HG02981 (cell line): Measurements from ENCODE around the gene WWOX.

ENCODE experiments used
- ATAC-seq: cut with Tn5 transposase; IDR thresholded peaks from one replicate; pipeline ENCODE4 v1.9.1; 2021; ENCODE audit warnings: mild to moderate bottlenecking, moderate library complexity; ENCODE audit not compliant: unreplicated experiment

WWOX gene

DNA sequence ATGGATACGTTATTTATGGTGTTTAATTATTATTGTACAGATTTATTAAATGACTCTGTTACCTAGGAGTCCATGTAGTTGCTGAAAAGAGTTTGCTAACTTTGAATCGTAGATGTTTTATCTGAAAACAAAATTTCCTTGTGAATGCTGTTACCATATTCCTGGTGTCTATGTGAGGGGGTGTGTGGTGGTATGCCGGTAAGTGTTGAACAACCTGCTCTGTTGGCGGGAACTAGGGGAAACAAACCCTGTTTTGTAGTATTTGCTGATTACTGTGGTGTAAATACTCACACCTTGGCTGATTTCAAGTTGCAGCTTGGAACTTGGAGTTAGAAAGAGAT, 386.4 kb downstream of the WWOX start:
- ATAC-seq: no peak

DNA sequence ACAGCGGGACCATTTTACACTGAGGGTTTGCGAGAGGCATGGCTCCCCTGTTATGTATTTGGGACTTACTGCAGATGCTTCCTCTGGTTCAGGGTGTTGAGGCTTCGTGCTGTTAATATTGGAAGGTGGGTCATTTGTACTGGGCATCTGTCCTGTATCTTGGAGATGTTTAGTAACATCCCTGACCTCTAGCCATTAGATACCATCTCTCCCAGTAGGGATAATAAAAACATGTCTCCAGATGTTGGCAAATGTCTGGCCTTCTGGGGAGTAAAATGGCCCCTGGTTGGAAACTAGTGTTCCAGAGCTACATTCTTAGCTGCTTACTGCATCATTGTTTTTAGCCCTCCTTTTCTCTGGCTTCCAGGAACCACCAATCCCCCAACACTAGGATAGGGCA, 388.0 kb downstream of the WWOX start:
- ATAC-seq: no peak

GRCh38 chr16:78489072-78489471, 389.6 kb downstream of the WWOX start:
- ATAC-seq: no peak

DNA sequence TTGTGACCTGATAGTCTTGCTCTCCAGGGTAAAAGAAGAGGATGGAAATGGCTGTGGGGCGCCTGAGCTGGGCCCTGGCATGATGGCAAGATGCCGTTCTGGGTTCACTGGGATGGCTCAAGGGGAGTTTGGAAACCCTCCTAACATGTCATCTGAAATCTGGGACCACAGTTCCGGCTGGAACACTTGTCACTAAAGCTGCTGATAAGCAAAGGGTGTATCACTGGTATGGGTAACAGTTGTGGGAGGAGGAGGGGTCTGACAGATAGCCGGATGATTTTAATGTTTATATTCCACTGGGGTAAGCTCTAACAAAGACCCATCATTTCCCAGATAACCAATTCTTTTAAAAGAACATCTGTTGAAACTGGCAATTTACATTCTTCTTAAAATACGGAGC, 390.2 kb downstream of the WWOX start:
- no peak for ATAC-seq

GRCh38 chr16:78490431-78490830, 391.0 kb downstream of the WWOX start:
- ATAC-seq: no peak

DNA sequence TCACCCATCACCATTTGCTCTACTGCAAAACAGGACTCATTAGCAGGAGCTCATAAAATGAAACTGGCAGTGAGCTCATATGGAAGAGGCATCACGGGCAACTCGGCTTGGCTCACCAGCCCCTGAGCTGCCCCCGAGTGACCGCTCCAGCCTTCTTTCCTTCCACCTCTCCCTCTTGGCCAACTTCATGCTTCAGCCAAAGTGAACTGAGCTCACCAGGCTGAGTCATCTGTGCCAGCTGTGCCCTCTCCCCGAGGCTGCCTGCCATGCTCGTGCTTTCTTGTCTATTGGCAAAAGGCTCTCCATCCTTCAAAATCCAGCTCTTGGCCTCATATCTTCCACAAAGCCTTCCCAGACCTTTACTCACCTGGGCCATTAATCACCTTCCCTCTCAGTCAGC, 391.4 kb downstream of the WWOX start:
- ATAC-seq: no peak

DNA sequence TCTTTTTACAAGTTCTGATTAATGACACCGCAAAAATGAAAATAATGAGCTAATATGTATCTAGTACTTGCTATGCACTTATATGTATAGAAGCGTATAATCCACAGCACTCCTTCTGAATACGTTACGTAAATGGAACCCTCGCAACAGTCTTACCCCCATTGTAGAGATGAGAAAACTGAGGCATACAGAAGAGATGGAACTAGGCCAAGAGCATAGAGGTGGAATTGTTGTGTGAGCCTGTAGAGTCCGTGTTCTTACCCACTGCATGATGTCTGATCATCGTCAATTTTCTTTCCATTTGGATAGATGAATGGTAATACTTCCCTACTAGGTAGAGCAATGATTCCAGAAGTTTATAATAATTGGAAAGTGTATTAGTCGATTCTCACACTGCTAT, 394.1 kb downstream of the WWOX start:
- ATAC-seq: no peak

GRCh38 chr16:78494105-78494504, 394.7 kb downstream of the WWOX start:
- ATAC-seq: no peak

GRCh38 chr16:78494674-78495073, 395.2 kb downstream of the WWOX start:
- no peak for ATAC-seq

GRCh38 chr16:78496189-78496588, 396.7 kb downstream of the WWOX start:
- ATAC-seq: no peak

GRCh38 chr16:78499399-78499798, 399.9 kb downstream of the WWOX start:
- no peak for ATAC-seq

GRCh38 chr16:78500659-78501270, 401.3 kb downstream of the WWOX start:
- ATAC-seq: no peak

DNA sequence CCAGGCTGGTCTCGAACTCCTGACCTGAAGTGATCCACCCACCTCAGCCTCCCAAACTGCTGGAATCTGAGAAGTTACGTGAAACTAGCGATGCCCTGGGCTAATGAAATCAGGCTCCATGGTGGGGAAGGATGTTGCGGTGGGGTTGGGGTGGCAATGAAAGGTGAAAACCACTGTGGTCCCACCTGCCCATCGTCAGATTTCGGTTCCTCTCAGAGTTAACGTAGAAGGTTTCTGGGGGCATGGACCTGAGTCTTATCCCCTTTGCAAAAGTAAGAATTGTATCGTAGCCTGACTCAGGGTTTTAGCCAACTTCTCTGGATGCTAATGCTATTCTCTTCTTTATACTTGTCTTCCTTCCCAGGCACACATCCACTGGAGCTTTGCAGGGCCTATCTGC, 402.3 kb downstream of the WWOX start:
- no peak for ATAC-seq

DNA sequence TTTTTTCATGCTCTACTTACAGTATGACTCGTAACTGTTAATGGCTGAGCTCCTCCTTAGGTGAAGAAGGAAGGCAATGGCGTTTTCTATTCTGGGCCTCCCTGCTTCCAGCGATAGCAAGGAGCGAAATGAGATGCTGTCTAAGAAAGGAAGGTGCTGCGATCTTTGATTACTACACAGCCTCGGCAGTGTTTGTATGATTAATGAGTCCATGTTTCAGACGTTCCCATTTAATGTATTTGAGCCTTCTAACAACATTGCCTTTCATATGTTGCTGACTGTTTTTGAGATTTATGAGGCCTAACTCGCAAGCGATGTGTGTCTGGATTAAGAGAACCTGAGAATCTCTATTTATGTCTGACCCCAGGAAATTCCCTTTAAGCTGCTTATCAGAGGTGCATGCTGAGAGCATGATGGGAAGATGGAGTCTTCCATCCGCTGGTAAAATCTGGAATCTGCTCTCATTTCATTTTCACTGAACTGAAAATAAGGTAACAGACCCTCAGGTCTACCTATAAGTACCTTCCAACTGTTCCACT, 403.4 kb downstream of the WWOX start:
- no peak for ATAC-seq

DNA sequence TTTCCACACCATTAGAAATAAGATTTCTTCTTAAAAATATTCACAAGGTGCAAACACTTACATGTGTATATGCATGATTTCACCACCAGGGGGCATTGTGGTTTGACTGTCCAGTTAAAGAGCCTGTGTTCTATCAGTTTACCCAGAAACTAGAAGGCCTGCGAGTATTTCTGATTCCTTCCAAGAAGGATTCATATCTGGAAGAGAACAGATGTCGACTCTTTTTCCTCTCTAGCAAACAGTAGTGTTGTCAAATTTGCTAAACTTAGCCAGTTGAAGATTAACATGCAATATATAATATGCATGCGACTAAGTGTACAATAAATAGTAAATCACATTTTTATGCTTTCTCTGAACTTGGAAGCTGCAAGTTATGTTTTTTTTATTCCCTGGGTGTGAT, 404.1 kb downstream of the WWOX start:
- ATAC-seq: no peak

- ATAC-seq: no peak
Measured at GRCh38 chr16:78504401-78504851, 405.0 kb downstream of the WWOX start.

- ATAC-seq: no peak
Measured at GRCh38 chr16:78505036-78505435, 405.6 kb downstream of the WWOX start.

DNA sequence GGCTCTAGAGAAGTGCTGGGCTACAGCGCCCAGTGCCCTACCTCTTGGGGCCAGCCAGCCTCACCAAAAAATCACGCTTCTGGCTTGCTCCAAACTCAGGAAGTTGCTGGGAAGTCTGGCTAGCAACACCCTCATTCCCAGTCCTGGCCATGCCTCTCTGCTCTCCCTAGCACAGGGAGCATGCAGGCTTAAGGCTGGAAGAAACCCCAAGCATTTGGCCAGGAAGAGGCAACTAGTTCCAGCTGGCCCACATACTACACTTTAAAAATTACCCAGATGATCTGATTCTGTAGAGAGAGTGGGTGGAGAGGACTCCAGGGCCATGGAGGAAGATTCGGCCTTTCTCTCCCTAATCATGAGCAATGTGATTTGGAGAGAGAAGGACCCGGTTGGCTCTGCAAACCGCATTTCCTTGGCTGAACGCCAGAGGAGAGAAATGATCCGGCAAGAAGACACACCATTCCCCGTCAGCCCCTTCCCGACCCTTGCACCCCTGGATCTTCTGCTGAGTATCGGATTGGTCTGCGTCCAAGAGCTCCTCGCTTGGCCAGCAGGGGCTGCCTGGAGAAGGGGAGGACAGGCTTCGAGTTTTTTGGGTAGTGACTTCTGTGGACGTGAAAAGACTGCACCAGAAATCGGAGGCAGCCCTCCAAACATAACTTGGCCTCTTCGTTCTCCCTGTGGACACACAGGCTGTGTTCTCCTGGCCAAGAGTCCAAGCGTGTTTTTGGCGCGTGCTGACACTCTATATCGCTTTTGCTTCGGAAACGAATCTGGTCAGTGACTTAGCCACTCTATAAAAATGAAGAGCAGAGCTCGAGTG, 406.3 kb downstream of the WWOX start:
- ATAC-seq: no peak

GRCh38 chr16:78506367-78507193, 407.1 kb downstream of the WWOX start:
- ATAC-seq: no peak

- ATAC-seq: no peak
Measured at GRCh38 chr16:78507576-78507975, 408.1 kb downstream of the WWOX start.

DNA sequence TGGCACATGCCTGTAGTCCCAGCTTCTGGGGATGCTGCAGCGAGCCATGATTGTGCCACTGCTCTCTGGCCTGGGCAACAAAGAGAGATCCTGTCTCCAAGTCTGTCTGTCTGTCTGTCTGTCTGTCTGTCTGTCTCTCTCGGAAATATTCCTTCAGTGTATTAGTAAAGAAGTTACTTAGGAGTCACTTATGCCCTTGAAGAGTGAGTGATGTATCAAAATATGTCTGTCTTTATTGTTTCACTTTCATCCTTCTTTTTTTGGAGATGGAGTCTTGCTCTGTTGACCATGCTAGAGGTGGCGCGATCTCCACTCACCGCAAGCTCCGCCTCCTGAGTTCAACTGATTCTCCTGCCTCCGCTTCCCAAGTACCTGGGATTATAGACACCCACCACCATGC, 410.5 kb downstream of the WWOX start:
- ATAC-seq: no peak

DNA sequence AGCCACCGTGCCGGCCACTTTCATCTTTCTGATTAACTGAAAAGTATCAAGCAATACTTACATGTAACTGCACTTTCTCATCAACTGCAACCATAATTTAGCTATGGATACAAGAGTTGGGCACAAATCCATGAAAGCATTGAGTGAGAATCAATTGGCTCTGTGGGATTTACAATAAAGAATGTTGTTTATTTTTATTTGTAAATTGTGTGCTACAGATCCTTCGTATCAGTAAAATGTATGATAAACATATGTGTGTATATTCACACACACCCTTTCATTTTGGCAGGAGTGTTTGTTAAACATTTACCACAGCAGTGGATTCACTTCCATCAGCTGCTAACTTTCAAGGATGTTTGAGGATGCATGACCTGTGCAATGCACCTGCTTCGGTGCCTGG, 411.0 kb downstream of the WWOX start:
- ATAC-seq: no peak
